GM12864 (cell line): ENCODE measurements around the gene KRT77.
"Not testable (repeated sequence)": the region's sequence is repeated elsewhere in the genome, so short reads cannot be mapped to it uniquely, and the experiment has no call there.

Experiments used
- DNase-seq: peaks from one replicate; pipeline ENCODE4 v3.0.0-alpha.2; 2011; ENCODE audit warnings: low read depth
- H3K4me3 ChIP-seq: 2 replicates; pipeline ENCODE4 v1.5.1; 2011; ENCODE audit warnings: mild to moderate bottlenecking, low read depth, low read length, control low read depth
- TF ChIP-seq, protein P1 (sequence below): IDR thresholded peaks from 2 replicates; pipeline ENCODE4 v1.5.1; 2011; ENCODE audit warnings: low read depth, mild to moderate bottlenecking, moderate library complexity, low read length, control low read depth, inconsistent platforms; ENCODE audit errors: missing control alignments

The KRT77 gene

GRCh38 chr12:52713960-52714886 is 10.9 kb upstream of the KRT77 start:
- TF ChIP-seq, protein P1, sequence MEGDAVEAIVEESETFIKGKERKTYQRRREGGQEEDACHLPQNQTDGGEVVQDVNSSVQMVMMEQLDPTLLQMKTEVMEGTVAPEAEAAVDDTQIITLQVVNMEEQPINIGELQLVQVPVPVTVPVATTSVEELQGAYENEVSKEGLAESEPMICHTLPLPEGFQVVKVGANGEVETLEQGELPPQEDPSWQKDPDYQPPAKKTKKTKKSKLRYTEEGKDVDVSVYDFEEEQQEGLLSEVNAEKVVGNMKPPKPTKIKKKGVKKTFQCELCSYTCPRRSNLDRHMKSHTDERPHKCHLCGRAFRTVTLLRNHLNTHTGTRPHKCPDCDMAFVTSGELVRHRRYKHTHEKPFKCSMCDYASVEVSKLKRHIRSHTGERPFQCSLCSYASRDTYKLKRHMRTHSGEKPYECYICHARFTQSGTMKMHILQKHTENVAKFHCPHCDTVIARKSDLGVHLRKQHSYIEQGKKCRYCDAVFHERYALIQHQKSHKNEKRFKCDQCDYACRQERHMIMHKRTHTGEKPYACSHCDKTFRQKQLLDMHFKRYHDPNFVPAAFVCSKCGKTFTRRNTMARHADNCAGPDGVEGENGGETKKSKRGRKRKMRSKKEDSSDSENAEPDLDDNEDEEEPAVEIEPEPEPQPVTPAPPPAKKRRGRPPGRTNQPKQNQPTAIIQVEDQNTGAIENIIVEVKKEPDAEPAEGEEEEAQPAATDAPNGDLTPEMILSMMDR, result no peak
- no peak overlapping the region for H3K4me3 ChIP-seq
- DNase-seq, result no peak

GRCh38 chr12:52712122-52712521 is 8.8 kb upstream of the KRT77 start:
- not testable (repeated sequence) for DNase-seq, H3K4me3 ChIP-seq

- DNase-seq, result no peak
- TF ChIP-seq, protein P1, result no peak
- no peak overlapping the region for H3K4me3 ChIP-seq
Measured at GRCh38 chr12:52710730-52711129, 7.4 kb upstream of the KRT77 start.

- DNase-seq, result no peak
- TF ChIP-seq, protein P1, result no peak
- no peak overlapping the region for H3K4me3 ChIP-seq
Measured at GRCh38 chr12:52708010-52708409, 4.7 kb upstream of the KRT77 start.

DNA sequence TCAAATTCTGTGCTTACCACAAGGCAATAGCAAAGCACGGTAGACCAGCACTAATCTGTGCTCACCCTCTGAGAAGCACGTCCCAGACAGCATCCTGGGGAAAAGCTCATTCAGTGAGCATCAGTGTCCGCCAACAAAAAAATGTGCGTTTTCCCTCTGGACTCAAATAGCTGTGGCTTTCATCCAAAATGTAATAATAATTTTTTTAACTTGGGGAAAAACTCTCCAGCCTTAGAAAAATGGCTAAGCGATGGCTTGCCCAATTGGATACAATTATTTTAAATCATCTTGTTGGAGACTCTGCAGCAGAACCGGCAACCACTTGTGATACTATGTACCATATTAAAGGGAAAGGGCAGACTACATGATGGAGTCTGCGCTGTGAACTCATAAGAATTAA is 1.1 kb upstream of the KRT77 start:
- no peak for DNase-seq
- TF ChIP-seq, protein P1, result no peak
- no peak overlapping the region for H3K4me3 ChIP-seq

- no peak overlapping the region for H3K4me3 ChIP-seq
- TF ChIP-seq, protein P1, result no peak
- no peak for DNase-seq
Measured at GRCh38 chr12:52703878-52704277, 554 bp upstream of the KRT77 start.

GRCh38 chr12:52702338-52702737 is 986 bp downstream of the KRT77 start:
- TF ChIP-seq, protein P1, result no peak
- no peak overlapping the region for H3K4me3 ChIP-seq

More at GRCh38 chr12:52702338-52702737, 986 bp downstream of the KRT77 start:
- DNase-seq, result no peak
